Activated naive CD4-positive, alpha-beta T cell treated with anti-CD3 and anti-CD28 coated beads, Interleukin-2, amount 10 ng/mL, durations not matched to agents 7 days and 5 days (primary cell): ENCODE results near the gene LRP8.

ENCODE experiments used
- CTCF ChIA-PET: fragments of 350-600 bp; sonication (Branson Sonifier 250); formaldehyde crosslinking; loops from one replicate; lab custom pipeline; 2021; ENCODE audit warnings: antibody characterized with exemption; lab: Charles Lee
- DNase-seq: peaks from one replicate; pipeline ENCODE4 v3.0.0-alpha.2; 2020
- H3K27ac Mint-ChIP-seq: one replicate; pipeline ENCODE4 v1.8.0; 2021; ENCODE audit warnings: mild to moderate bottlenecking, moderate library complexity, mixed read lengths
- H3K27me3 Mint-ChIP-seq: one replicate; pipeline ENCODE4 v1.8.0; 2021; ENCODE audit warnings: mild to moderate bottlenecking, mixed read lengths
- H3K36me3 Mint-ChIP-seq: one replicate; pipeline ENCODE4 v1.8.0; 2021; ENCODE audit warnings: mixed read lengths
- H3K4me1 Mint-ChIP-seq: one replicate; pipeline ENCODE4 v1.8.0; 2021; ENCODE audit warnings: mixed read lengths
- H3K4me3 Mint-ChIP-seq: one replicate; pipeline ENCODE4 v1.8.0; 2021; ENCODE audit warnings: mild to moderate bottlenecking, moderate library complexity, mixed read lengths
- H3K9me3 Mint-ChIP-seq: one replicate; pipeline ENCODE4 v1.8.0; 2021; ENCODE audit warnings: mixed read lengths

Gene LRP8

GRCh38 chr1:53328009-53328461, at the start of gene LRP8:
LRP8 (minus strand) TSS chr1:53328070; CDS start chr1:53327912, 158 bp downstream.
- DNase-seq, result peak; percentile 88
- peaks cover 45% of the 10 kb centered on the region for H3K4me1 Mint-ChIP-seq
- peak within 1 kb of the TSS; percentile 96 for H3K27ac Mint-ChIP-seq
- no peaks in the 10 kb centered on the region for H3K9me3 Mint-ChIP-seq
- peaks cover 4% of the 10 kb centered on the region for H3K27me3 Mint-ChIP-seq
- CTCF ChIA-PET, result no interaction called here
- peak within 1 kb of the TSS; percentile 96 for H3K4me3 Mint-ChIP-seq
- peaks cover 23% of the 10 kb centered on the region for H3K36me3 Mint-ChIP-seq

GRCh38 chr1:53377438-53377841, 49.6 kb upstream of the LRP8 start:
- CTCF ChIA-PET, result no interaction called here
- H3K27me3 Mint-ChIP-seq, result peaks cover 49% of the 10 kb centered on the region
- H3K36me3 Mint-ChIP-seq, result no peaks in the 10 kb centered on the region
- no peak overlapping the region for H3K4me3 Mint-ChIP-seq
- no peaks in the 10 kb centered on the region for H3K4me1 Mint-ChIP-seq
- H3K27ac Mint-ChIP-seq, result no peak overlapping the region
- no peaks in the 10 kb centered on the region for H3K9me3 Mint-ChIP-seq
- peak; percentile 13 for DNase-seq

GRCh38 chr1:53376742-53377437, 49.0 kb upstream of the LRP8 start:
- peak; percentile 5 for DNase-seq
- H3K36me3 Mint-ChIP-seq, result no peaks in the 10 kb centered on the region
- peaks cover 46% of the 10 kb centered on the region for H3K27me3 Mint-ChIP-seq
- H3K9me3 Mint-ChIP-seq, result no peaks in the 10 kb centered on the region
- H3K4me1 Mint-ChIP-seq, result no peaks in the 10 kb centered on the region
- H3K27ac Mint-ChIP-seq, result no peak overlapping the region
- H3K4me3 Mint-ChIP-seq, result no peak overlapping the region
- CTCF ChIA-PET, result interaction anchor here (1.8 kb wide), 1 partner anchor 17 kb away, joined by 5 read pairs; no protein-coding TSS in a partner anchor

GRCh38 chr1:53376041-53376461, 48.2 kb upstream of the LRP8 start:
- Mint-ChIP-seq H3K9me3 (no peaks in the 10 kb centered on the region), H3K36me3 (no peaks in the 10 kb centered on the region)
- DNase-seq, result peak; percentile 8

GRCh38 chr1:53375440-53375839, 47.6 kb upstream of the LRP8 start:
- Mint-ChIP-seq H3K4me3 (no peak overlapping the region), H3K9me3 (no peaks in the 10 kb centered on the region), H3K27ac (no peak overlapping the region), H3K4me1 (no peaks in the 10 kb centered on the region), H3K36me3 (no peaks in the 10 kb centered on the region), H3K27me3 (peaks cover 39% of the 10 kb centered on the region)
- DNase-seq, result peak; percentile 14
- CTCF ChIA-PET, result interaction anchor here (1.8 kb wide), 1 partner anchor 18 kb away, joined by 5 read pairs; no protein-coding TSS in a partner anchor

More at GRCh38 chr1:53376041-53376461, 48.2 kb upstream of the LRP8 start:
- Mint-ChIP-seq H3K4me1 (no peaks in the 10 kb centered on the region), H3K27me3 (peaks cover 41% of the 10 kb centered on the region), H3K27ac (no peak overlapping the region), H3K4me3 (no peak overlapping the region)
- CTCF ChIA-PET, result interaction anchor here (1.8 kb wide), 1 partner anchor 18 kb away, joined by 5 read pairs; no protein-coding TSS in a partner anchor

GRCh38 chr1:53373246-53373645, 45.4 kb upstream of the LRP8 start:
- peaks cover 10% of the 10 kb centered on the region for H3K4me1 Mint-ChIP-seq
- H3K27ac Mint-ChIP-seq, result no peak overlapping the region
- CTCF ChIA-PET, result no interaction called here
- DNase-seq, result peak; percentile 3
- no peaks in the 10 kb centered on the region for H3K9me3 Mint-ChIP-seq
- H3K27me3 Mint-ChIP-seq, result peaks cover 24% of the 10 kb centered on the region
- no peaks in the 10 kb centered on the region for H3K36me3 Mint-ChIP-seq
- H3K4me3 Mint-ChIP-seq, result no peak overlapping the region

GRCh38 chr1:53372501-53372951, 44.7 kb upstream of the LRP8 start:
- Mint-ChIP-seq H3K27ac (no peak overlapping the region), H3K27me3 (peaks cover 21% of the 10 kb centered on the region), H3K4me1 (peaks cover 17% of the 10 kb centered on the region), H3K36me3 (peaks cover 2% of the 10 kb centered on the region), H3K9me3 (no peaks in the 10 kb centered on the region), H3K4me3 (no peak overlapping the region)
- CTCF ChIA-PET, result no interaction called here
- peak; percentile 5 for DNase-seq

GRCh38 chr1:53371851-53372250, 44.0 kb upstream of the LRP8 start:
- peaks cover 23% of the 10 kb centered on the region for H3K4me1 Mint-ChIP-seq
- DNase-seq, result peak; percentile 8
- no peak overlapping the region for H3K4me3 Mint-ChIP-seq
- CTCF ChIA-PET, result no interaction called here
- H3K27me3 Mint-ChIP-seq, result peaks cover 16% of the 10 kb centered on the region
- H3K27ac Mint-ChIP-seq, result no peak overlapping the region
- no peaks in the 10 kb centered on the region for H3K9me3 Mint-ChIP-seq
- peaks cover 2% of the 10 kb centered on the region for H3K36me3 Mint-ChIP-seq

- CTCF ChIA-PET, result no interaction called here
- peak; percentile 14 for DNase-seq
- no peaks in the 10 kb centered on the region for H3K9me3 Mint-ChIP-seq
- H3K4me3 Mint-ChIP-seq, result no peak overlapping the region
- H3K27me3 Mint-ChIP-seq, result peaks cover 14% of the 10 kb centered on the region
- H3K27ac Mint-ChIP-seq, result no peak overlapping the region
- H3K36me3 Mint-ChIP-seq, result peaks cover 2% of the 10 kb centered on the region
- peaks cover 28% of the 10 kb centered on the region for H3K4me1 Mint-ChIP-seq
Measured at GRCh38 chr1:53371121-53371666, 43.3 kb upstream of the LRP8 start.

- peaks cover 3% of the 10 kb centered on the region for H3K36me3 Mint-ChIP-seq
- CTCF ChIA-PET, result no interaction called here
- peaks cover 31% of the 10 kb centered on the region for H3K4me1 Mint-ChIP-seq
- no peak overlapping the region for H3K4me3 Mint-ChIP-seq
- H3K27me3 Mint-ChIP-seq, result peaks cover 9% of the 10 kb centered on the region
- no peak overlapping the region for H3K27ac Mint-ChIP-seq
- peak; percentile 10 for DNase-seq
- H3K9me3 Mint-ChIP-seq, result no peaks in the 10 kb centered on the region
Measured at GRCh38 chr1:53370369-53370961, 42.6 kb upstream of the LRP8 start.

GRCh38 chr1:53369761-53370160, 41.9 kb upstream of the LRP8 start:
- peaks cover 3% of the 10 kb centered on the region for H3K36me3 Mint-ChIP-seq
- no peak overlapping the region for H3K27ac Mint-ChIP-seq
- no peak overlapping the region for H3K4me3 Mint-ChIP-seq
- peaks cover 8% of the 10 kb centered on the region for H3K27me3 Mint-ChIP-seq
- no peaks in the 10 kb centered on the region for H3K9me3 Mint-ChIP-seq
- peaks cover 32% of the 10 kb centered on the region for H3K4me1 Mint-ChIP-seq
- CTCF ChIA-PET, result no interaction called here
- DNase-seq, result peak; percentile 12

GRCh38 chr1:53369034-53369750, 41.3 kb upstream of the LRP8 start:
- DNase-seq, result peak; percentile 2
- Mint-ChIP-seq H3K9me3 (no peaks in the 10 kb centered on the region), H3K4me3 (no peak overlapping the region), H3K36me3 (peaks cover 3% of the 10 kb centered on the region), H3K4me1 (peaks cover 32% of the 10 kb centered on the region), H3K27ac (peak overlapping the region; percentile 55), H3K27me3 (peaks cover 8% of the 10 kb centered on the region)
- CTCF ChIA-PET, result interaction anchor here (0.9 to 1.7 kb wide), 2 partner anchors 12 to 20 kb away, joined by 4 read pairs; no protein-coding TSS in a partner anchor

- Mint-ChIP-seq H3K27me3 (peaks cover 8% of the 10 kb centered on the region), H3K9me3 (no peaks in the 10 kb centered on the region), H3K27ac (peak overlapping the region; percentile 91), H3K4me3 (peak overlapping the region; percentile 87), H3K4me1 (peaks cover 32% of the 10 kb centered on the region), H3K36me3 (peaks cover 3% of the 10 kb centered on the region)
- DNase-seq, result peak; percentile 19
- CTCF ChIA-PET, result interaction anchor here (0.9 to 1.7 kb wide), 4 partner anchors 12 to 42 kb away, joined by 4 to 9 read pairs (median 6); no protein-coding TSS in a partner anchor
Measured at GRCh38 chr1:53368314-53369033, 40.6 kb upstream of the LRP8 start.
